ENCODE results near the gene KRTAP5-1.
"Not testable (repeated sequence)": the region's sequence is repeated elsewhere in the genome, so short reads cannot be mapped to it uniquely, and the experiment has no call there.

The KRTAP5-1 gene

GRCh38 chr11:1608363-1608762 is 23.3 kb upstream of the KRTAP5-1 start, which contains the start of gene KRTAP5-3:
TSS of gene KRTAP5-3 (minus strand) at chr11:1608463. CDS start at chr11:1608385, 78 bp downstream.
- Histone ChIP-seq H3K9me3 (ENCODE audit: control extremely low read depth in 1 of 5, control insufficient read depth in 4 of 5, insufficient read depth in 2 of 5, low read depth in 1 of 5, low read length in 4 of 5) (no peaks in the 10 kb centered on the region), H3K27ac (ENCODE audit: insufficient read depth in 1 of 2, low read depth in 1 of 2, low read length in 2 of 2, poor library complexity in 1 of 2, severe bottlenecking in 2 of 2) (no peak within 1 kb of the TSS), H3K27me3 (replicated peaks in 2 of 5; ENCODE audit: control insufficient read depth in 4 of 5, insufficient read depth in 5 of 5, low read length in 4 of 5) (peaks cover 0 to 35% (median 9%) of the 10 kb centered on the region in 5 experiments), H3K4me3 (ENCODE audit: control insufficient read depth in 1 of 7, extremely low read depth in 1 of 7, insufficient read depth in 4 of 7, low read depth in 2 of 7, low read length in 6 of 7) (no peak within 1 kb of the TSS), H3K4me1 (ENCODE audit: control extremely low read depth in 1 of 4, control insufficient read depth in 4 of 4, insufficient read depth in 4 of 4, low read length in 3 of 4) (no peaks in the 10 kb centered on the region), H3K36me3 (ENCODE audit: control insufficient read depth in 4 of 4, insufficient read depth in 4 of 4, low read length in 3 of 4) (no peaks in the 10 kb centered on the region)
- ChIA-PET CTCF (interaction anchor here (0.6 to 0.9 kb wide), 2 partner anchors 12 to 273 kb away, joined by 3 read pairs; no protein-coding TSS in a partner anchor), POLR2A (no interaction called here)
- WGBS (ENCODE audit: insufficient coverage): no CpG with 5 or more reads among the region's 4 CpGs
- no peak for DNase-seq

GRCh38 chr11:1607901-1608300 is 22.8 kb upstream of the KRTAP5-1 start:
- H3K27me3 ChIP-seq (replicated peaks in 2 of 5; ENCODE audit: control insufficient read depth in 4 of 5, insufficient read depth in 5 of 5, low read length in 4 of 5): peaks cover 0 to 39% (median 11%) of the 10 kb centered on the region in 5 experiments
- POLR2A ChIA-PET: interaction anchor here (0.6 kb wide), 1 partner anchor 40 kb away, joined by 4 read pairs; no protein-coding TSS in a partner anchor

GRCh38 chr11:1607156-1607845 is 22.2 kb upstream of the KRTAP5-1 start:
- H3K9me3 ChIP-seq (ENCODE audit: control extremely low read depth in 1 of 5, control insufficient read depth in 4 of 5, insufficient read depth in 2 of 5, low read depth in 1 of 5, low read length in 4 of 5); H3K4me1 ChIP-seq (ENCODE audit: control extremely low read depth in 1 of 4, control insufficient read depth in 4 of 4, insufficient read depth in 4 of 4, low read length in 3 of 4); CTCF ChIA-PET; H3K4me3 ChIP-seq (ENCODE audit: control insufficient read depth in 1 of 7, extremely low read depth in 1 of 7, insufficient read depth in 4 of 7, low read depth in 2 of 7, low read length in 6 of 7); H3K36me3 ChIP-seq (ENCODE audit: control insufficient read depth in 4 of 4, insufficient read depth in 4 of 4, low read length in 3 of 4); DNase-seq; H3K27ac ChIP-seq (ENCODE audit: insufficient read depth in 1 of 2, low read depth in 1 of 2, low read length in 2 of 2, poor library complexity in 1 of 2, severe bottlenecking in 2 of 2): not testable (repeated sequence)
- POLR2A ChIA-PET: interaction anchor here (0.6 kb wide), 1 partner anchor 39 kb away, joined by 4 read pairs; no protein-coding TSS in a partner anchor
- 42% methylated on average over 14 of the region's 18 CpGs for WGBS (ENCODE audit: insufficient coverage)
- H3K27me3 ChIP-seq (replicated peaks in 2 of 5; ENCODE audit: control insufficient read depth in 4 of 5, insufficient read depth in 5 of 5, low read length in 4 of 5): peaks cover 0 to 43% (median 10%) of the 10 kb centered on the region in 5 experiments

More at GRCh38 chr11:1607901-1608300, 22.8 kb upstream of the KRTAP5-1 start:
- H3K4me1 ChIP-seq (ENCODE audit: control extremely low read depth in 1 of 4, control insufficient read depth in 4 of 4, insufficient read depth in 4 of 4, low read length in 3 of 4); H3K36me3 ChIP-seq (ENCODE audit: control insufficient read depth in 4 of 4, insufficient read depth in 4 of 4, low read length in 3 of 4); H3K27ac ChIP-seq (ENCODE audit: insufficient read depth in 1 of 2, low read depth in 1 of 2, low read length in 2 of 2, poor library complexity in 1 of 2, severe bottlenecking in 2 of 2); H3K9me3 ChIP-seq (ENCODE audit: control extremely low read depth in 1 of 5, control insufficient read depth in 4 of 5, insufficient read depth in 2 of 5, low read depth in 1 of 5, low read length in 4 of 5); H3K4me3 ChIP-seq (ENCODE audit: control insufficient read depth in 1 of 7, extremely low read depth in 1 of 7, insufficient read depth in 4 of 7, low read depth in 2 of 7, low read length in 6 of 7); DNase-seq: not testable (repeated sequence)
- 72% methylated on average over 4 of the region's 5 CpGs for WGBS (ENCODE audit: insufficient coverage)
- CTCF ChIA-PET: interaction anchor here (0.6 kb wide), 1 partner anchor 274 kb away, joined by 3 read pairs; no protein-coding TSS in a partner anchor

- 94% methylated on average over 13 of the region's 13 CpGs for whole genome bisulfite sequencing (ENCODE audit: insufficient coverage)
- CTCF ChIA-PET: interaction anchor here (1.1 to 1.3 kb wide), 2 partner anchors 11 to 13 kb away, joined by 3 to 5 read pairs; no protein-coding TSS in a partner anchor
Measured at GRCh38 chr11:1605923-1606322, 20.8 kb upstream of the KRTAP5-1 start.

GRCh38 chr11:1604711-1605110 is 19.6 kb upstream of the KRTAP5-1 start:
- DNase-seq: no peak
- Histone ChIP-seq H3K27me3 (replicated peaks in 2 of 5; ENCODE audit: control insufficient read depth in 4 of 5, insufficient read depth in 5 of 5, low read length in 4 of 5) (peaks cover 4 to 55% (median 10%) of the 10 kb centered on the region in 5 experiments), H3K36me3 (ENCODE audit: control insufficient read depth in 4 of 4, insufficient read depth in 4 of 4, low read length in 3 of 4) (no peaks in the 10 kb centered on the region), H3K27ac (ENCODE audit: insufficient read depth in 1 of 2, low read depth in 1 of 2, low read length in 2 of 2, poor library complexity in 1 of 2, severe bottlenecking in 2 of 2) (no peak overlapping the region), H3K9me3 (ENCODE audit: control extremely low read depth in 1 of 5, control insufficient read depth in 4 of 5, insufficient read depth in 2 of 5, low read depth in 1 of 5, low read length in 4 of 5) (no peaks in the 10 kb centered on the region), H3K4me3 (ENCODE audit: control insufficient read depth in 1 of 7, extremely low read depth in 1 of 7, insufficient read depth in 4 of 7, low read depth in 2 of 7, low read length in 6 of 7) (no peak overlapping the region), H3K4me1 (ENCODE audit: control extremely low read depth in 1 of 4, control insufficient read depth in 4 of 4, insufficient read depth in 4 of 4, low read length in 3 of 4) (no peaks in the 10 kb centered on the region)
- CTCF ChIA-PET: no interaction called here
- POLR2A ChIA-PET: no interaction called here
- WGBS (ENCODE audit: insufficient coverage): 97% methylated on average over 7 of the region's 7 CpGs

More at GRCh38 chr11:1605923-1606322, 20.8 kb upstream of the KRTAP5-1 start:
- H3K27ac ChIP-seq (ENCODE audit: insufficient read depth in 1 of 2, low read depth in 1 of 2, low read length in 2 of 2, poor library complexity in 1 of 2, severe bottlenecking in 2 of 2); H3K9me3 ChIP-seq (ENCODE audit: control extremely low read depth in 1 of 5, control insufficient read depth in 4 of 5, insufficient read depth in 2 of 5, low read depth in 1 of 5, low read length in 4 of 5); H3K4me1 ChIP-seq (ENCODE audit: control extremely low read depth in 1 of 4, control insufficient read depth in 4 of 4, insufficient read depth in 4 of 4, low read length in 3 of 4); DNase-seq; H3K4me3 ChIP-seq (ENCODE audit: control insufficient read depth in 1 of 7, extremely low read depth in 1 of 7, insufficient read depth in 4 of 7, low read depth in 2 of 7, low read length in 6 of 7); POLR2A ChIA-PET; H3K36me3 ChIP-seq (ENCODE audit: control insufficient read depth in 4 of 4, insufficient read depth in 4 of 4, low read length in 3 of 4): not testable (repeated sequence)
- peaks cover 3 to 47% (median 7%) of the 10 kb centered on the region in 5 experiments for H3K27me3 ChIP-seq (replicated peaks in 2 of 5; ENCODE audit: control insufficient read depth in 4 of 5, insufficient read depth in 5 of 5, low read length in 4 of 5)

GRCh38 chr11:1604181-1604580 is 19.1 kb upstream of the KRTAP5-1 start:
- H3K4me3 ChIP-seq (ENCODE audit: control insufficient read depth in 1 of 7, extremely low read depth in 1 of 7, insufficient read depth in 4 of 7, low read depth in 2 of 7, low read length in 6 of 7): no peak overlapping the region
- no peaks in the 10 kb centered on the region for H3K36me3 ChIP-seq (ENCODE audit: control insufficient read depth in 4 of 4, insufficient read depth in 4 of 4, low read length in 3 of 4)
- DNase-seq: no peak
- no peaks in the 10 kb centered on the region for H3K4me1 ChIP-seq (ENCODE audit: control extremely low read depth in 1 of 4, control insufficient read depth in 4 of 4, insufficient read depth in 4 of 4, low read length in 3 of 4)
- H3K9me3 ChIP-seq (ENCODE audit: control extremely low read depth in 1 of 5, control insufficient read depth in 4 of 5, insufficient read depth in 2 of 5, low read depth in 1 of 5, low read length in 4 of 5): peaks cover 0 to 2% (median 0%) of the 10 kb centered on the region in 5 experiments
- whole genome bisulfite sequencing (ENCODE audit: insufficient coverage): 96% methylated on average over 11 of the region's 11 CpGs
- CTCF ChIA-PET: no interaction called here
- POLR2A ChIA-PET: no interaction called here
- H3K27me3 ChIP-seq (replicated peaks in 2 of 5; ENCODE audit: control insufficient read depth in 4 of 5, insufficient read depth in 5 of 5, low read length in 4 of 5): peaks cover 4 to 60% (median 10%) of the 10 kb centered on the region in 5 experiments
- H3K27ac ChIP-seq (ENCODE audit: insufficient read depth in 1 of 2, low read depth in 1 of 2, low read length in 2 of 2, poor library complexity in 1 of 2, severe bottlenecking in 2 of 2): no peak overlapping the region

- Histone ChIP-seq H3K36me3 (ENCODE audit: control insufficient read depth in 4 of 4, insufficient read depth in 4 of 4, low read length in 3 of 4) (no peaks in the 10 kb centered on the region), H3K4me1 (ENCODE audit: control extremely low read depth in 1 of 4, control insufficient read depth in 4 of 4, insufficient read depth in 4 of 4, low read length in 3 of 4) (no peaks in the 10 kb centered on the region), H3K27ac (ENCODE audit: insufficient read depth in 1 of 2, low read depth in 1 of 2, low read length in 2 of 2, poor library complexity in 1 of 2, severe bottlenecking in 2 of 2) (no peak overlapping the region), H3K4me3 (ENCODE audit: control insufficient read depth in 1 of 7, extremely low read depth in 1 of 7, insufficient read depth in 4 of 7, low read depth in 2 of 7, low read length in 6 of 7) (no peak overlapping the region), H3K9me3 (ENCODE audit: control extremely low read depth in 1 of 5, control insufficient read depth in 4 of 5, insufficient read depth in 2 of 5, low read depth in 1 of 5, low read length in 4 of 5) (peaks cover 0 to 2% (median 0%) of the 10 kb centered on the region in 5 experiments), H3K27me3 (replicated peaks in 2 of 5; ENCODE audit: control insufficient read depth in 4 of 5, insufficient read depth in 5 of 5, low read length in 4 of 5) (peaks cover 4 to 65% (median 10%) of the 10 kb centered on the region in 5 experiments)
- 83% methylated on average over 1 of the region's 1 CpG for WGBS (ENCODE audit: insufficient coverage)
- DNase-seq: no peak
- ChIA-PET CTCF (no interaction called here), POLR2A (no interaction called here)
Measured at GRCh38 chr11:1603629-1604028, 18.5 kb upstream of the KRTAP5-1 start.

Data from common myeloid progenitor, CD34-positive (primary cell).